Hindlimb muscle (tissue), 1 donor: Measurements from ENCODE around the gene PLA2G6. TPM values are rescaled to one million over a fixed set of nuclear protein-coding genes. Genes with fewer than 3 reads are reported as not detected.
"Not testable (repeated sequence)": the region's sequence is repeated elsewhere in the genome, so short reads cannot be mapped to it uniquely, and the experiment has no call there.

ENCODE experiments used
- DNase-seq: peaks from one replicate; pipeline ENCODE4 v3.0.0-alpha.2; 2013
- polyA plus RNA-seq: library from polyadenylated mRNA; unstranded; fragments of 120-200 nt; gene quantifications from one replicate; pipeline ENCODE4 v1.2.1, GENCODE V29; 2013; ENCODE audit not compliant: insufficient read length

The PLA2G6 gene
- polyA plus RNA-seq, 1 donor = 14.4 TPM

GRCh38 chr22:38081941-38082828 is 99.4 kb downstream of the PLA2G6 start:
- no peak for DNase-seq

- DNase-seq = no peak
Observed at GRCh38 chr22:38081636-38081940, 100.0 kb downstream of the PLA2G6 start.

GRCh38 chr22:38080850-38081635 is 100.6 kb downstream of the PLA2G6 start:
- DNase-seq = peak; percentile 63

GRCh38 chr22:38080474-38080849 is 101.2 kb downstream of the PLA2G6 start:
- DNase-seq = no peak

- DNase-seq = no peak
Observed at GRCh38 chr22:38079804-38080203, 101.8 kb downstream of the PLA2G6 start.

- not testable (repeated sequence) for DNase-seq
Observed at GRCh38 chr22:38079208-38079607, 102.4 kb downstream of the PLA2G6 start.

DNA sequence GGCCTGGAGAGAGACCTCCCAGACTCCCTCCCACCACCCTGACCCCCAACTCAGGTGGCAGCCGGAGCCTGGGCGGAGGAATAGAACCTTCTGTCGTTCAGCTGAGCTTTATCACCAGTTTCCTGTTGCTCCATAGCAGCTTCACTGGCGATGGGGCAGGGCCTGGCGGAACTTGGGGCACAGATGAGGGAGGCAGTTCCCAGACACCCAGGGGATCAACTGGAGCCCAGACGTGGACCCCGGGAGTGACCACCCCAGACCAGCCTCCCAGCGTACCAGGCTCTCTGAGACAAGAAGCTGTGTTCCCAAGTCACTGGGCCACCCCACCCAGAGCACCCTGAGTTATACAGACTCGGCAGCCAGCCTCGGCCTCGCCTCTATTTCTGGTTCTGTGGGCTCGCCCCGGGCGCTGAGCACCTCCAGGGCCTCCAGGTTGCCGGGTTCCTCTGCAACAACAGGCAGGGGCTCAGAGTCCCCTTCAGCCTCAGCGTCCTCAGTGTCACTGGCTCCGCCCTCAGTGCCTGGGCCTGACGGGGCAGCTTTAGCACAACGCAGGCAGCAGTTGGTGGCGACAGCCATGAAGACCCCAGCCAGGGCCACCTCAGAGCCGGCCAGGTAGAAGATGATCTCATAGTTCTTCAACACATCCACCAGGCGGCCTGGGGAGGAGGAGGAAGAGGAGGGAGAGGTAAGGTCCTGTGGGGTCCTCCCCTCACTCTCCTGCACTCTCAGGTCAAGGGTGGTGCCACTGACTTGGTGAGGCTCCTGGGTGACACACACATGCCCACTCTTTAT is 103.4 kb downstream of the PLA2G6 start:
- no peak for DNase-seq

DNA sequence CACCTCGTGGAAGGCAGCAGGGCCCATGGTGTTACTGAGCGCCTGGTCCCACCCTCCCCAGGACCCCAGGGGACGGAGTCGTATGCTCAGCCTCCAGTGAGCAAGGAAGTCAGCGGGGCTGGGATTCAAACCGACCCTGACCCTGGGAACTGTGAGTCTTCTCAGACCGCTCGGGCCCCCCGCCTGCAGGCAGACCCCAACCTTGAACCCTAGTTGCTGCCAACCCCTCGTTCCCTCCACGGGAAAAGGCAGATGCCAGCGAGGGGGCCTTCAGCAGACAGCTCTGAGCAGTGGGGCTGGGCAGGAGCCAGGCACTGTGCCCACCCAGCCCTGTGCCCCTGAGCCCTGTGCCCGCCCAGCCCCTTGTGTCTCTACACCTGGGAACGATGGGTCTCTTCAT is 104.0 kb downstream of the PLA2G6 start:
- no peak for DNase-seq

DNA sequence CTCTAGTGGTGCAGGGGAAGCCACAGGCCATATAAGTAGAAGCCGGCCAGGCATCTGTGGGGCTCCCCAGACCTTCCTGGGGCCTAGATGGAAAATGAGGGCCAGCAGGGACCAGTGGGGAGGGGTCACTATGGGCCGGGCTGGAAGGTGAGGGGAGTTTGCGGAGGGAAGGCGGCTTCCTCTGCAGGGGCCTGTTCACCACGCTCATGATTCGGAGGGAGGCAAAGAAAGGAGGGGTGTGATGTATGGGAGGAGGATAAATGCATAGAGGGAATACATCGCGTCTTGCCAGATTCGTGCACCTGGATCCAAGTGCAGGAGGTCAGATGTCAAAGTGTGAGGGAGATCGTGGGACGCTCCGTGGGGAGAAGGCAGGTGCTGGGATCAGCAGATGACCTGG is 104.5 kb downstream of the PLA2G6 start:
- no peak for DNase-seq

DNA sequence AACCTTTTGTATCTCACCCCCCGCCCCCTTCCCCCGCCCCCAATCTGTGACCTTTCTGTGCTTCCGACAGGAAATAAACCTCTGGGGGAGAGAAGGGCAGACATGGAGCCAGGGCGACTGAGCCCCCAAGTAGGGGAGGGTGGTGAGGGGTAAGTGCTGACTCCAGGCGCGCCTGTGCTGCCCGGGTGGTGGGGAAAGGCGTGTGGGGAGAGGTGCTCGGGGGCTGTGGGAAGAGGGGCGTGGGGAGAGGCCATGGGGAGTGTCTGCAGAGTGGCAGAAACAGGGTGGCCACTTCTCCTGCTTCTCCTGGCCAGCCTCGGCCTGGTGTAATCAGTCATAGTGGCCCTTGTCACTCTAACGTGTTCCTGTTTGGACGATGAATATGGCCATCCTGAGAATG is 105.7 kb downstream of the PLA2G6 start:
- DNase-seq = no peak

GRCh38 chr22:38075105-38075825 is 106.4 kb downstream of the PLA2G6 start:
- no peak for DNase-seq

DNA sequence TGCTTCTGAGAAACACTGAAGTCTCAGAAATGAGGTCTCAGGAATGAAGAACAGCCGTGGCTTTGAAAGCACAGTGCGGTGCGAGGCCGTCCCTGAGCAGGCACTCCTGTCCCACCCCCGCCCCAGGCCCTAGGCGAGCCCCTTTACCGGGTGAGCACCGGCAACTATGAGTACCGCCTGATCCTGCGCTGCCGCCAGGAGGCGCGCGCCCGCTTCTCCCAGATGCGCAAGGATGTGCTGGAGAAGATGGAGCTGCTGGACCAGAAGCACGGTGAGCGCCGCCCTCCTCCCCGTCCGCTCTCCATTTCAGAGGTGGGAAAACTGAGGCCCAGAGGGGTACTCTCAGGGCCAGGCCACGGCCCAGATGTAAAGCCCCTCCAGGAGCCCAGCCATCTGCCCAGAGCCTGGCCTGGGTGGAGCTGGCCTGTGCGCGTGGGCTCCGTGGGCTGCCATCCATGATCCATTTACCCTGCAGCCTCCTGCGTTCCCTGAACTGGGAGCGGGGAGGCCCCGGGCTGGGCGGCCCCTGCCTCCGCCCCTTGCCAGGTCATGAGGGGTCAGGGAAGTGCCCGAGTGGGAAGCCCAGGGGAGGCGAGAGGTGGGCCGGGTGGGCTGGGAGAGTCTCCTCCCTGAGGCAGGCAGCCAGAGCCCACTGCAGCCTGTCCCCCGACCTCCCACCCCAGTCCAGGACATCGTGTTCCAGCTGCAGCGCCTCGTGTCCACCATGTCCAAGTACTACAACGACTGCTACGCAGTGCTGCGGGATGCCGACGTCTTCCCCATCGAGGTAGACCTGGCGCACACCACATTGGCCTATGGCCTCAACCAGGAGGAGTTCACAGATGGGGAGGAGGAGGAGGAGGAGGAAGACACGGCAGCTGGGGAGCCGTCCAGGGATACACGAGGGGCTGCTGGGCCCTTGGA is 107.2 kb downstream of the PLA2G6 start:
- no peak for DNase-seq

- no peak for DNase-seq
Observed at GRCh38 chr22:38073150-38074130, 108.2 kb downstream of the PLA2G6 start.

DNA sequence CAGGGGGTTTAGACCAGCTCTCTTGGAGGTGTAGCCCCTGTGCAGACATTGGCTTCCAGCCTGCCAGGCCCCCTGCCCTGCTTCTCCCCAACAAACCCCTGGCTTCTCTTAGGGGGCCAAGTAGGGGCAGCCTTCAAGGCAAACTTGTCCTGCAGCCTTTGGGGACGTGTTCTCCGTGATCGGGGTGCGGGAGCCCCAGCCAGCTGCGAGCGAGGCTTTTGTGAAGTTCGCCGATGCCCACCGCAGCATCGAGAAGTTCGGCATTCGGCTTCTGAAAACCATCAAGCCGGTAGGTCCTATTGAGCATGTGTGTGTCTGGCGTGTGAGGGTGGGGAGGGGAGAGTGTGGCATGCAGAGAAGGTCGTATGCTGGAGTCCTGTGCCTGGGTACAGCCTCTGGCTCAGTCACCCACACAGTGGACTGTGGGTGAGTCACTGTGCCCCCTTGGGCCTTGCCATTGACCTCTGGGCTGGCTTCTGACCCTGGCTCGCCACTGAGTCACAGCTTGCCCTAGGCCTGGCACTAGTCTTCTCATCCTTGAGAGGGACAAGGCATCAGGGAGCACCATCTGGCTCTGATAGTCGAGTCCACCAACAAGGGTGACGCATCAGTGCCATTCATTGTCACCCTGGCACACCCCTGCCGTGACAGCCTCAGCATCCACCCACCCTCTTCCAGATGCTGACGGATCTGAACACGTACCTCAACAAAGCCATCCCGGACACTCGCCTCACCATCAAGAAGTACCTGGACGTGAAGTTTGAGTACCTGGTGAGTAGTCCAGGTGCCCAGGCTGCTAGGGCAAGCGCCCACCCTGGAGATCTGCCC is 109.1 kb downstream of the PLA2G6 start:
- DNase-seq = no peak

DNA sequence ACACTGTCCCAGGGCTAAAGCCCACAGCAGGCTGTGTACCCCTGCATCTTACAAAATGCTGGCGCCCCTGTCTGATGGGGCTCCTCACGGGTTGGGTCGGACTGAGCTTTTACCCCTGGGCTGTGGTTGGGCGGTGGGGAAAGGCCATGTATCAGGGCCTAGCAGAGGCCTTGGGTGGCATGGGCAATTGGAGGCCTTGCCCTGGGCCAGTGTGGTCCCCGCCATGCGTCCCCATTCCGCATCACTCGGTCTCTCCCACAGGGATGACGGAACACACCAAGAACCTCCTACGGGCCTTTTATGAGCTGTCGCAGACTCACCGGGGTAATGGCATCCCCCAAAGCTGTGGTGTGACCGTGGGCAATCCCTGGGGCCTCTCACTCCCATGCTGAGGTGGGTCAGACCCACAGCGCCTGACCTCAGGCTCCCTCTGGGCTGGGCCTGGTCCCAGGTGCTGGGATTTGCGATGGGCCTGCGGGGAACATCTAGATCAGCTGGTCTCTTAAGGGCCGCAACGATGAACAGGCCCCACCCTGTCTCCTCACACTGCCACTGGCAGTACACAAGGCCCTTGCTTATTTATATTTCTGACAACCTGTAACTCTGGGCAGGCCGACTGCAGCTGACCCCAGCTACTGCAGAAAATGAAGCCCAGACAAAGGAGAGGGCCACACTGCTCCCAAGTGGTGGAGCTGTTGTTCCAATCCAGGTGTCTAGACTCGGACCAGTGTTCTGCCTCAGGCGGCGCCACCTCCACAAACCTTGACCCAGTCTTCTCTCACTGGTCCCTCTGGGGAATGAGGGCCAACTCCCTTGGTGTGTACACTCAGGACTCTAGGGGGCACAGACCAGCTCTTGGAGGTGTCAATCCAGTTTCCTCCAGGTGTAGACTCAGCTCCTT is 110.0 kb downstream of the PLA2G6 start:
- DNase-seq = no peak

- no peak for DNase-seq
Observed at GRCh38 chr22:38070250-38070921, 111.2 kb downstream of the PLA2G6 start.
